HepG2 (cell line): ENCODE data around the gene CTRL. TPM values are rescaled to one million over a fixed set of nuclear protein-coding genes. Genes with fewer than 3 reads are reported as not detected.

Experiments used
- AHR ChIP-seq: IDR thresholded peaks from 2 replicates; pipeline ENCODE4 v1.6.1; 2018; ENCODE audit warnings: missing genetic modification reagents, missing compliant biosample characterization
- DMTF1 ChIP-seq: sonication (generic); formaldehyde crosslinking; IDR thresholded peaks from 2 replicates; pipeline ENCODE4 v1.4.0; 2020; ENCODE audit warnings: mild to moderate bottlenecking, missing genetic modification reagents
- HNF1A ChIP-seq, 2 experiments: sonication (generic) in 1 of 2; formaldehyde crosslinking in 1 of 2; IDR thresholded peaks; 2 replicates each; pipeline versions ENCODE4 v1.4.0 to v1.6.1; 2016 to 2020; ENCODE audit warnings: borderline replicate concordance in 1 of 2, low read depth in 1 of 2, mild to moderate bottlenecking in 1 of 2, missing genetic modification reagents in 1 of 2
- MAZ ChIP-seq, 2 experiments: sonication (generic) in 1 of 2; formaldehyde crosslinking in 1 of 2; IDR thresholded peaks; 2 replicates each; pipeline versions ENCODE4 v1.5.0 to v1.6.1; 2012 to 2020; ENCODE audit warnings: low read depth in 2 of 2, mild to moderate bottlenecking in 2 of 2, borderline replicate concordance in 1 of 2, improper control_type of control experiment in 1 of 2, low read length in 1 of 2, missing genetic modification reagents in 1 of 2, moderate library complexity in 1 of 2
- NCOR1 ChIP-seq: fragments of 200-600 bp; sonication (generic); IDR thresholded peaks from 2 replicates; pipeline ENCODE4 v1.7.0; 2017; ENCODE audit warnings: antibody characterized with exemption, low read length, borderline replicate concordance
- RXRB ChIP-seq: IDR thresholded peaks from 2 replicates; pipeline ENCODE4 v1.6.1; 2016; ENCODE audit warnings: borderline replicate concordance, missing genetic modification reagents, missing compliant biosample characterization
- ZNF256 ChIP-seq: sonication (generic); formaldehyde crosslinking; conservative IDR thresholded peaks from 2 replicates; pipeline ENCODE4 v1.4.0; 2020; ENCODE audit warnings: missing genetic modification reagents
- ZNF629 ChIP-seq: sonication (generic); formaldehyde crosslinking; conservative IDR thresholded peaks from 2 replicates; pipeline ENCODE4 v1.5.0; 2020; ENCODE audit warnings: missing genetic modification reagents
- polyA plus RNA-seq, 8 experiments: library from polyadenylated mRNA; depleted of rRNA in 3 of 8; stranded (reverse) in 7 of 8; unstranded in 1 of 8; fragments of >200 nt; fragmentation: Illumina TruSeq in 4 of 8; extraction: Trizol in 4 of 8; gene quantifications; 2 replicates each; pipeline versions ENCODE4 v1.2.1 to v1.2.3, GENCODE V29; 2011 to 2016; ENCODE audit warnings: low read depth in 4 of 8, missing spikeins in 1 of 8, mixed read lengths in 1 of 8; ENCODE audit not compliant: insufficient read depth in 1 of 8
- total RNA-seq, 5 experiments: library from RNA; depleted of rRNA; stranded (reverse); fragments of >200 nt; fragmentation: Illumina TruSeq; extraction: Trizol; gene quantifications; 2 replicates each; pipeline ENCODE4 v1.2.3, GENCODE V29; 2016; ENCODE audit warnings: low read depth in 1 of 5

CTRL gene
- total and polyA plus RNA-seq, 2 of the 13 experiments (the other 11 are each of a cell fraction or from before 2014, with no cell fraction given) = 1.9 to 2.7 TPM

GRCh38 chr16:67886387-67886786, 45.3 kb downstream of the CTRL start (continued):
- TF ChIP-seq RXRB (no peak), AHR (CRISPR knock-in tag) (no peak), HNF1A (IDR thresholded peaks at IDR 0.05; ENCODE audit: low read depth) (no peak), HNF1A (CRISPR knock-in tag; IDR thresholded peaks at IDR 0.05; ENCODE audit: borderline replicate concordance) (no peak), ZNF629 (CRISPR knock-in tag) (no peak), DMTF1 (CRISPR knock-in tag) (no peak), NCOR1 (no peak), ZNF256 (CRISPR knock-in tag) (no peak), MAZ (IDR thresholded peaks at IDR 0.05; ENCODE audit: borderline replicate concordance, low read depth, low read length) (no peak), MAZ (CRISPR knock-in tag; IDR thresholded peaks at IDR 0.05; ENCODE audit: low read depth) (no peak)
